ENCODE data around the gene EFL1.

DNA sequence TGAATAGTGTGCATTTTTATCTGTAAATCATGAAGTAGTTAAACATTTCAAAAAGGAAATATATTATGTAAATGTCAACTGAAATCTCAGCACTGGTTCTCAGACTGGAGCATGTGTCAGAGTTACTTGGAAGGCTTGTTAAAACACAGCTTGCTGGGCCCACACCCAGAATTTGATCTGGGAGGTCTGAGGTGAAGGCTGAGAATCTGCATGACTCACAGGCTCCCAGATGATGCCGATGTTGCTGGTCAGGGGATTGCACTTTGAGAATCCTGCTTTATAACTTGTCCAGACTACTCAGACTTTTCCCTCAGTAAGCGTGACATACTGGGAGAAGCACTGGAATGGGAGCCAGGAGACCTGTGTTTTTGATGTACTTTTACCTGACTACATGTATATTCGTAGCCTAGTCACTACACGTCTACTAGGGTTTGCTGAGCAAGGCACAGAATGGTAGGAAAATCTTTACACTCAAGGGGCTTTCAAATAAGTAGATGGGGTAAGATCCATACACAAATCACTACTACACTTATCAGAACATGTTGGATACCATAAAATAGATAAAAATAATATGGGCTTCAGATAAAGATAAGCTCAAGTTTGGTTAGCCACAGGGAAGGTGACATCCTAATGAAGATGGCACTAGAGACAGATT is 139.7 kb downstream of the EFL1 start:
- TF ChIP-seq, protein P1, sequence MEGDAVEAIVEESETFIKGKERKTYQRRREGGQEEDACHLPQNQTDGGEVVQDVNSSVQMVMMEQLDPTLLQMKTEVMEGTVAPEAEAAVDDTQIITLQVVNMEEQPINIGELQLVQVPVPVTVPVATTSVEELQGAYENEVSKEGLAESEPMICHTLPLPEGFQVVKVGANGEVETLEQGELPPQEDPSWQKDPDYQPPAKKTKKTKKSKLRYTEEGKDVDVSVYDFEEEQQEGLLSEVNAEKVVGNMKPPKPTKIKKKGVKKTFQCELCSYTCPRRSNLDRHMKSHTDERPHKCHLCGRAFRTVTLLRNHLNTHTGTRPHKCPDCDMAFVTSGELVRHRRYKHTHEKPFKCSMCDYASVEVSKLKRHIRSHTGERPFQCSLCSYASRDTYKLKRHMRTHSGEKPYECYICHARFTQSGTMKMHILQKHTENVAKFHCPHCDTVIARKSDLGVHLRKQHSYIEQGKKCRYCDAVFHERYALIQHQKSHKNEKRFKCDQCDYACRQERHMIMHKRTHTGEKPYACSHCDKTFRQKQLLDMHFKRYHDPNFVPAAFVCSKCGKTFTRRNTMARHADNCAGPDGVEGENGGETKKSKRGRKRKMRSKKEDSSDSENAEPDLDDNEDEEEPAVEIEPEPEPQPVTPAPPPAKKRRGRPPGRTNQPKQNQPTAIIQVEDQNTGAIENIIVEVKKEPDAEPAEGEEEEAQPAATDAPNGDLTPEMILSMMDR (IDR thresholded peaks at IDR 0.05; ENCODE audit: poor library complexity, severe bottlenecking): no peak
- TF ChIP-seq, protein P2, sequence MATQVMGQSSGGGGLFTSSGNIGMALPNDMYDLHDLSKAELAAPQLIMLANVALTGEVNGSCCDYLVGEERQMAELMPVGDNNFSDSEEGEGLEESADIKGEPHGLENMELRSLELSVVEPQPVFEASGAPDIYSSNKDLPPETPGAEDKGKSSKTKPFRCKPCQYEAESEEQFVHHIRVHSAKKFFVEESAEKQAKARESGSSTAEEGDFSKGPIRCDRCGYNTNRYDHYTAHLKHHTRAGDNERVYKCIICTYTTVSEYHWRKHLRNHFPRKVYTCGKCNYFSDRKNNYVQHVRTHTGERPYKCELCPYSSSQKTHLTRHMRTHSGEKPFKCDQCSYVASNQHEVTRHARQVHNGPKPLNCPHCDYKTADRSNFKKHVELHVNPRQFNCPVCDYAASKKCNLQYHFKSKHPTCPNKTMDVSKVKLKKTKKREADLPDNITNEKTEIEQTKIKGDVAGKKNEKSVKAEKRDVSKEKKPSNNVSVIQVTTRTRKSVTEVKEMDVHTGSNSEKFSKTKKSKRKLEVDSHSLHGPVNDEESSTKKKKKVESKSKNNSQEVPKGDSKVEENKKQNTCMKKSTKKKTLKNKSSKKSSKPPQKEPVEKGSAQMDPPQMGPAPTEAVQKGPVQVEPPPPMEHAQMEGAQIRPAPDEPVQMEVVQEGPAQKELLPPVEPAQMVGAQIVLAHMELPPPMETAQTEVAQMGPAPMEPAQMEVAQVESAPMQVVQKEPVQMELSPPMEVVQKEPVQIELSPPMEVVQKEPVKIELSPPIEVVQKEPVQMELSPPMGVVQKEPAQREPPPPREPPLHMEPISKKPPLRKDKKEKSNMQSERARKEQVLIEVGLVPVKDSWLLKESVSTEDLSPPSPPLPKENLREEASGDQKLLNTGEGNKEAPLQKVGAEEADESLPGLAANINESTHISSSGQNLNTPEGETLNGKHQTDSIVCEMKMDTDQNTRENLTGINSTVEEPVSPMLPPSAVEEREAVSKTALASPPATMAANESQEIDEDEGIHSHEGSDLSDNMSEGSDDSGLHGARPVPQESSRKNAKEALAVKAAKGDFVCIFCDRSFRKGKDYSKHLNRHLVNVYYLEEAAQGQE (IDR thresholded peaks at IDR 0.05; ENCODE audit: borderline replicate concordance): no peak
- TF ChIP-seq EZH2 (IDR thresholded peaks at IDR 0.05; ENCODE audit: borderline replicate concordance, insufficient read depth, low read length, poor library complexity, severe bottlenecking): no peak
